Ishikawa (cell line): Measurements from ENCODE around the gene DIP2C.

Experiments
- CEBPB ChIP-seq: IDR thresholded peaks from 2 replicates; pipeline ENCODE4 v1.6.1; 2012
- CREB1 ChIP-seq: IDR thresholded peaks from 2 replicates; pipeline ENCODE4 v1.6.1; 2012; ENCODE audit warnings: low read depth
- EGR1 ChIP-seq: IDR thresholded peaks from 2 replicates; pipeline ENCODE4 v1.6.1; 2012
- EP300 ChIP-seq: IDR thresholded peaks from 2 replicates; pipeline ENCODE4 v1.6.1; 2012; ENCODE audit warnings: borderline replicate concordance
- FOXM1 ChIP-seq: IDR thresholded peaks from 2 replicates; pipeline ENCODE4 v1.6.1; 2012; ENCODE audit warnings: low read depth, borderline replicate concordance
- NFIC ChIP-seq: IDR thresholded peaks from 2 replicates; pipeline ENCODE4 v1.6.1; 2012
- RAD21 ChIP-seq: IDR thresholded peaks from 2 replicates; pipeline ENCODE4 v1.6.1; 2012; ENCODE audit warnings: low read depth
- TAF1 ChIP-seq: IDR thresholded peaks from 2 replicates; pipeline ENCODE4 v1.6.1; 2012; ENCODE audit warnings: low read depth, mild to moderate bottlenecking
- TCF12 ChIP-seq: IDR thresholded peaks from 2 replicates; pipeline ENCODE4 v1.6.1; 2012; ENCODE audit warnings: low read depth
- TEAD4 ChIP-seq: IDR thresholded peaks from 2 replicates; pipeline ENCODE4 v1.6.1; 2012
- USF1 ChIP-seq: IDR thresholded peaks from 2 replicates; pipeline ENCODE4 v1.6.1; 2012
- YY1 ChIP-seq: IDR thresholded peaks from 2 replicates; pipeline ENCODE4 v1.6.1; 2012; ENCODE audit warnings: low read depth
- ZBTB7A ChIP-seq: IDR thresholded peaks from 2 replicates; pipeline ENCODE4 v1.6.1; 2012; ENCODE audit warnings: low read depth
- TF ChIP-seq, protein P1 (sequence below): IDR thresholded peaks from 2 replicates; pipeline ENCODE4 v1.6.1; 2012
- TF ChIP-seq, protein P2 (sequence below): IDR thresholded peaks from 2 replicates; pipeline ENCODE4 v1.6.1; 2012; ENCODE audit warnings: low read depth, mild to moderate bottlenecking

The DIP2C gene

GRCh38 chr10:534047-534566, 155.4 kb downstream of the DIP2C start:
- TF ChIP-seq NFIC (no peak), EGR1 (no peak), TCF12 (no peak), EP300 (no peak), CREB1 (no peak), TEAD4 (no peak), CEBPB (no peak), ZBTB7A (no peak)
- TF ChIP-seq, protein P1, sequence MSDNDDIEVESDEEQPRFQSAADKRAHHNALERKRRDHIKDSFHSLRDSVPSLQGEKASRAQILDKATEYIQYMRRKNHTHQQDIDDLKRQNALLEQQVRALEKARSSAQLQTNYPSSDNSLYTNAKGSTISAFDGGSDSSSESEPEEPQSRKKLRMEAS = no peak
- TF ChIP-seq, protein P2, sequence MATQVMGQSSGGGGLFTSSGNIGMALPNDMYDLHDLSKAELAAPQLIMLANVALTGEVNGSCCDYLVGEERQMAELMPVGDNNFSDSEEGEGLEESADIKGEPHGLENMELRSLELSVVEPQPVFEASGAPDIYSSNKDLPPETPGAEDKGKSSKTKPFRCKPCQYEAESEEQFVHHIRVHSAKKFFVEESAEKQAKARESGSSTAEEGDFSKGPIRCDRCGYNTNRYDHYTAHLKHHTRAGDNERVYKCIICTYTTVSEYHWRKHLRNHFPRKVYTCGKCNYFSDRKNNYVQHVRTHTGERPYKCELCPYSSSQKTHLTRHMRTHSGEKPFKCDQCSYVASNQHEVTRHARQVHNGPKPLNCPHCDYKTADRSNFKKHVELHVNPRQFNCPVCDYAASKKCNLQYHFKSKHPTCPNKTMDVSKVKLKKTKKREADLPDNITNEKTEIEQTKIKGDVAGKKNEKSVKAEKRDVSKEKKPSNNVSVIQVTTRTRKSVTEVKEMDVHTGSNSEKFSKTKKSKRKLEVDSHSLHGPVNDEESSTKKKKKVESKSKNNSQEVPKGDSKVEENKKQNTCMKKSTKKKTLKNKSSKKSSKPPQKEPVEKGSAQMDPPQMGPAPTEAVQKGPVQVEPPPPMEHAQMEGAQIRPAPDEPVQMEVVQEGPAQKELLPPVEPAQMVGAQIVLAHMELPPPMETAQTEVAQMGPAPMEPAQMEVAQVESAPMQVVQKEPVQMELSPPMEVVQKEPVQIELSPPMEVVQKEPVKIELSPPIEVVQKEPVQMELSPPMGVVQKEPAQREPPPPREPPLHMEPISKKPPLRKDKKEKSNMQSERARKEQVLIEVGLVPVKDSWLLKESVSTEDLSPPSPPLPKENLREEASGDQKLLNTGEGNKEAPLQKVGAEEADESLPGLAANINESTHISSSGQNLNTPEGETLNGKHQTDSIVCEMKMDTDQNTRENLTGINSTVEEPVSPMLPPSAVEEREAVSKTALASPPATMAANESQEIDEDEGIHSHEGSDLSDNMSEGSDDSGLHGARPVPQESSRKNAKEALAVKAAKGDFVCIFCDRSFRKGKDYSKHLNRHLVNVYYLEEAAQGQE = no peak

DNA sequence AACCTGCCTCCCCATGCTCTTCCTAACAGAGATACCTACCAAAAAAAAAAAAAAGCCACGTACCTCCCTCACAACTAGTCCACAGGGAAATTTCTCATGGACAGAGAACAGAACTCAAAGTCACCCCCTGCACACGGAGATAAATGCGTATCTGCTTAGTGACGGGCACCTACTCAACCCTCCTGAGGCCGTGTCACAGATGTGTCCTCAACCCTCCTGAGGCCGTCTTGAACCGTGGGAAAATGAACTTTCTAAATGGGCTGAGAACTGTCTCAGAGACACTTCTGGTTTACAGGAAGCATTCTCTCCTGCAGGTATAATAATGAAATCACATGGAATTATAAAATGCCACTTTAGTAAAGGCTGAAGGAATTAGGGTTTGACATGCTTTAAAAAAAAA, 155.9 kb downstream of the DIP2C start:
- no peak for TF ChIP-seq EP300
- no peak for TF ChIP-seq CREB1
- no peak for TF ChIP-seq ZBTB7A
- no peak for TF ChIP-seq USF1
- no peak for TF ChIP-seq RAD21
- TF ChIP-seq YY1 = no peak
- no peak for TF ChIP-seq TCF12

DNA sequence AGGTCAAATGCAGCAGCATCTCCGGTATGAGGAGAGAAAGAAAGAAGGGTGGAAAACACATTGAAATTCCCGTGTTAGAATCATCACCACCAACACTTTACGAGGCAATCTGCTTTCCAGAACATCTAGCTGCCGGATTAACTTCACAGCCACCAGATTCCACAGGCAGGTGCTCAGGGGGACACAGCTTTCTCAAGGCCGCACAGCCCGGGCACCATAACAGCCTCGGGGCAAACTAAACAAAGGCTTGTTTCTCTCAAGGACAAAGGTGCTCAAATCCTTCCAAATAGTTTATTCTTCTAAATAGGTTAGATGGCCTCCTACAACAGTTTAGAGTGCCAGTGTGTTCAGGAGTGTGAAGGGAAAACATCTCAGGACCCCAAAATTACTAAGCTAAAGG, 156.3 kb downstream of the DIP2C start:
- TF ChIP-seq CEBPB (no peak), FOXM1 (no peak)

DNA sequence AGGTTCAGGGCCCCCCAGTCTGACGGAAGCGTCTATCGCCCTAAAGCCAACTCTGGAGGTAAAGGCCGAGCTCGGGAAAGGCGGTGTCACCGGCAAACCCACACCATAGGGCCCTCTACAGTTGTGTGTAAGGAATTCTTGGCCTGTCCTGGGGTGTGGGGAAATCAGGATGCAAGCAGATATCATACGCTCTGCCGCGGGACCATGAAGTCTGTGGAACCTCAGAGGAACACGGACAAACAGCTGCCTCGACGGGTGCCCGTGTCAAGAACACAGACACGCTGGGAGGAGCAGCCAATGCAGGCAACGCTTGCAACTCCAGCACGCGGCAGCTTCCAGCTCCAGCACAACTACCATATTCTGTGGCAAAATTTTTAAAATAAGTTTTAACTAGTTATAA, 157.9 kb downstream of the DIP2C start:
- no peak for TF ChIP-seq RAD21
- TF ChIP-seq FOXM1 = no peak
- TF ChIP-seq, protein P2 = no peak
- no peak for TF ChIP-seq EP300
- no peak for TF ChIP-seq ZBTB7A
- TF ChIP-seq USF1 = no peak
- TF ChIP-seq CEBPB = no peak
- TF ChIP-seq TAF1 = no peak
- TF ChIP-seq, protein P1 = no peak
- TF ChIP-seq EGR1 = no peak
- no peak for TF ChIP-seq YY1
- TF ChIP-seq CREB1 = no peak
- TF ChIP-seq NFIC = no peak
- TF ChIP-seq TEAD4 = no peak
- no peak for TF ChIP-seq TCF12

DNA sequence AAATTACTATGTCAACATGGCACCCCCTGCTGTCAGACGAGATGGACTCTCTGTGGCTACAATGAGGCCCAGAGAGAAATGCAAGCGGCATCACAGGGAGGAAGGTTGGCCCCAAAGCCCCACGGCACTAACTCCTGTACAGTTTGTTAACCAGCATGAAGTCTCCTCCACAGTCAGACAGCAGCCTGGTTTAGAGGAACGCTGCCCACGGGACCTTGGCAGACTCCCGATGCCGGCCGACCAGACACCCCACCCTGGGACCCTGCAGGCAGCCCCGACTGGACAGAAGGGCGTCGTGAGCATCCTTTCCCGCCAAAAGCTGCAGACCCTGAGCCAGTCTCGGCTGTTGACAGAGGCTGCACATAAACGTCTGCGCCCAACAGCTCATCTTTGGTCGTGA, 158.8 kb downstream of the DIP2C start:
- TF ChIP-seq FOXM1 (no peak), YY1 (no peak), TCF12 (no peak), TAF1 (no peak), NFIC (no peak), RAD21 (no peak), TEAD4 (no peak), USF1 (no peak), CREB1 (no peak)
- TF ChIP-seq, protein P2 = no peak
- TF ChIP-seq, protein P1 = no peak
